ENCODE data around the gene CUL5.

CUL5 gene

DNA sequence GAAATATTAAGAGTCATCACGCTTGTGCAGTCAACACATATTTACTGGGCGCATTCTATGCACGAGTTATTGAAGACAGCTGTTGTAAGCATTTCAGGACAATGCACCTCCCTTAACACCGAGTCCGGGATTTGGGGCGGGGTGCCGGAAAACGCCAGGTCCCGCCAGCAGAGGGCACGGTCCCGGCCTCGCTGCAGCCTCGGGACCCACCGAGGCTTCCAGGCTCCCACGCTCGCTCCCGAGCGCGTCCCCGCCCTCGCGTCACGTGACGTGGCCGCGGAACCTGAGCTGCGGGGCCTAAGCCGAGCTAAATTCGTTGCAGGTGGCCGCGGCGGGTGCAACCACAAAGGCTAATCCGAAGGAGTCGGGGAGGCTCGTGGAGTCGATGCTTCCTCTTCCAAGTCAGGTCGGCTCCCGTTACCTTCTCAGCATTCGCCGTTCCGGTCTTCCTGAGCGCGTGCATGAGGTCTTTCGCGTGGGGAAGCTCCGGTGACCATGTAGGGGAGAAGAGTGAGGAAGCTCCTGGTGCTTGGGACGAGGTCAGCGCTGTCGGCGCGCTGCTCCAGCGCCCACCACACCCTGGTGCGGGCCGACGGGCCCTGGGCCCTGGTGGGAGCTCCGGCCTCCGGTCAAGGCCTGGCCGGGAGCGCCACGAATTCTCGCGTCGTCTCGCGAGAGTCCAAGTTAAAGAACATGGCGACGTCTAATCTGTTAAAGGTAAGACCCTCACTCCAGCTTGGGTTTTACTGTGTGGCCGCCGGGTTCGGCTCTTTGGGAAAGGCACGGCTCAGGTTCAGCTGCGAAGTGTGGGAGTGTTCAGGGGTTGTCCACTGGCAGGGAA is at the start of gene CUL5:
Gene CUL5 (plus strand): TSS at position 243 of the 841 bp plus-strand sequence. CDS start 451 bp downstream, at position 694.
- DNase-seq = peak; percentile 88

DNA sequence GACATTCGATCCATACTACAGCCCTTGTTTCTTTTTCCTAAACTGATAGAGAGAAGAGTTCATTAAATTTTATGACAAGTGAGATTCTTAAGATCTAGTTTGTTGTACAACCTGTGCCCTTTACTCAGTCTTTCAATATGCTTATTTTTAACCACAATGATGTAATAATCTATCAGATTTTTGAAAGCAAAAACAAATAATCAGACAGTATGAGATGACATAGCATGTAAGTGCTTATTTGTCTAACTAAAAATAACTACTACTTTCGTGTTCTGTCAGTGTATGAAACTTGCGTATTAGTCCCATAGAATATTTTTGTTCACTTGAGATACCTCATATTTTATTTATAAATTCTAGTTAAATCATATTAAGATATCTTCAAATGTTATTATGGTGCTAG is 47.2 kb upstream of the CUL5 start:
- no peak for DNase-seq

DNA sequence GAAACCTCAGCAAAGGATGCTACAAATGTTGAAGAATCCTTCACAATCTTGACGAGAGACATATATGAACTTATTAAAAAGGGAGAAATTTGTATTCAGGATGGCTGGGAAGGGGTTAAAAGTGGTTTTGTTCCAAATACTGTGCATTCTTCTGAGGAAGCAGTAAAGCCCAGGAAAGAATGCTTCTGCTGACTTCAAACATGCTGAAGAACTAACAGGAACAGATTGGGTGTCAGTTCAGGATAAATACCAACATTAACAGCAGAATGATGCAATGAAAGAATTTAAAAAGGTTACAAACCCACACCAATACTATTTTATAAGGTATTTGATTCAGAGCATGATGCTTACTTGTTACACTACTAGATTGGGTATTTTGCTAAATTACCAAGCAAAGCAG is 46.5 kb upstream of the CUL5 start:
- DNase-seq = no peak

DNA sequence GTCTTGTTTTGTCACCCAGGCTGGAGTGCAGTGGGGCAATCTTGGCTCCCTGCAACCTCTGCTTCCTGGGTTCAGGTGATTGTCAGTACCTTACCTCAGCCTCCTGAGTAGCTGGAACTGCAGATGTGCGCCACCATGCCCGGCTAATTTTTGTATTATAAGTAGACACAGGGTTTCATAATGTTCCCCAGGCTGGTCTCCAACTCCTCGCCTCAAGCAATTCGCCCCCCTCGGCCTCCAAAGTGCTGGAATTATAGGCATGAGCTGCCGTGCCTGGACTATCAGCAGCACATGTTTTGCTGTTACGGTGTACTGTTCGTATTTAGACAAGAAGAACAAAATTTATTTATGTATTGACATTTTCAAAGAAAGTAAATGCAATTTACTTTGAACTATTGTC is 45.6 kb upstream of the CUL5 start:
- DNase-seq = no peak

DNA sequence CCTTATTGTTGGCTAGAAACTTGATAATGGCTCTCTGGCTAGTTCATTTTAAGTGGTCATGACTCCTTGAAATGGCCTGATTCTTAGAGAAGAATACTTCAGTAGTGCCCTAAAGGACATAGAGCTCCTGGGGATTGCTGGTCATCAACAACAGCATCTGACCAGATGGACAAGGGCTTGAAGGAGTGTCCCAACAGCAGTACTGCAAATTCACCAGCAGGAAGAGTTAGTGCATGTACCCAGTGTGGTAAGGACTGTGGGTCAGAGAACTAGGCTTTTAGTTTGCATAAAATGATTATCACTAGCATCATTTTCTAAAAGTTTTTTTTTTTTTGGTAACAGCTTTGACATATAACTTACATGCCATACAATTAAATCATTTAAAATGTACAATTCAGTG is 39.5 kb upstream of the CUL5 start:
- no peak for DNase-seq

DNA sequence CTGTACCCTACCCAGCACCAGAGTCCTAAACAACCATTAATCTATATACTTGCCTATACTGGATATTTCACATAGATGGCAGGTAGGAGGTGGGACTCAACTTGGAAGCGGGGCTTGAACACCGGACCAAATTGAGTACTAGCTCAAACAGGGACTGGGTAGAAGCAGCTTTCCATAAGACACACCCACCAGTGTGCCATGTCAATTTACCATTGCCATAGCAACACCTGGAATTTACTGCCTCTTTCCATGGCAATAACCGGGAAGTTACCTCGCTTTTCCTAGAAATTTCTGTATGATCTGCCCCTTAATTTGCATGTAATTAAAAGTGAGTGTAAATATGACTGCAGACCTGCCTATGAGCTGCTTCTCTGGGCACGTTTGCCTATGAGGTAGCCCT is 38.6 kb upstream of the CUL5 start:
- DNase-seq = no peak

DNA sequence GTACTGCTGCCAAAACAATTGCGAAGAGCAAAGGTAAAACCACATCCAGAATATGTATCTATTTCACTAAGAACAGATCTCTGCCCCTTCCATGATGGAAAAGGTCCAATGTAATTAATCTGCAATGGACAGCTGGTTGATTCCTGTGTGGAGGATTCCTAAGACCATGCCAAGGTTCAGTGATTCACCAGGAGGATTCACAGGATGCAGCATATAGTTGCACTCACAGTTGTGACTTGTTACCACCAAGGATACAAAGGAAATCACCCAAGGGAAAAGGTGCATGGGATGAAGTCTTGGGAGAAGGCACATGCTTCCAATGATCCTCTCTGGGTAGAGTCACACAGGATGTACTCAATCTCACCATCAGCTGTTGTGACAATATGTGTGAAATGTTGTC is 35.1 kb upstream of the CUL5 start:
- DNase-seq = no peak

DNA sequence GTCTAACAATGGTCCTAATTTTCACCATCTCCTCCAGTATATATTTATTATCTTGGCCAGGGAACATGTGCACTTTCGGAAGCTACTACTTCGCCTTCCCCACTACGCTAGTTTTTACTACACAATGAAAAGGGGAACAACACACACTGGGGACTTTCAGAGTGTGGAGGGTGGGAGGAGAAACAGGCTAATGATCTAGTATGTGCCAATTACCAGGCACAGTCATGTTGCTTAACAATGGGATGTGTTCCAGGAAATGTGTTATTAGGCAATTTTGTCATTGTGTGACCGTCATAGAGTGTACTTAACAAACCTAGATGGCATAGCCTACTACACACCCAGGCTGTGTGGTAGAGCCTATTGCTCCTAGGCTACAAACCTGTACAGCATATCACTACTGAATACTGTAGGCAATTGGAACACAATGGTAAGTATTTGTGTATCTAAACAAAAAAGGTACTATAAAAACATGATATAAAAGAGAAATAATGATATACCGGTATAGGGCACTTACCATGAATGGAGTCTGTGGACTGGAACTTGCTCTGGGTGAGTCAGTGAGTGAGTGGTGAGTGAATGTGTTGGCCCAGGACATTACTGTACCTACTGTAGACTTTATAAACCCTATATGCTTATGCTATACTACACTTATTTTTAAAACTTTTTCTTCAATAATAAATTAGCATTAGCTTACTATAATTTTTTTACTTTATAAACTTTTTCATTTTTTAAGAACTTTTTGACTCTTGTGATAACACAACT is 20.1 kb upstream of the CUL5 start:
- no peak for DNase-seq

DNA sequence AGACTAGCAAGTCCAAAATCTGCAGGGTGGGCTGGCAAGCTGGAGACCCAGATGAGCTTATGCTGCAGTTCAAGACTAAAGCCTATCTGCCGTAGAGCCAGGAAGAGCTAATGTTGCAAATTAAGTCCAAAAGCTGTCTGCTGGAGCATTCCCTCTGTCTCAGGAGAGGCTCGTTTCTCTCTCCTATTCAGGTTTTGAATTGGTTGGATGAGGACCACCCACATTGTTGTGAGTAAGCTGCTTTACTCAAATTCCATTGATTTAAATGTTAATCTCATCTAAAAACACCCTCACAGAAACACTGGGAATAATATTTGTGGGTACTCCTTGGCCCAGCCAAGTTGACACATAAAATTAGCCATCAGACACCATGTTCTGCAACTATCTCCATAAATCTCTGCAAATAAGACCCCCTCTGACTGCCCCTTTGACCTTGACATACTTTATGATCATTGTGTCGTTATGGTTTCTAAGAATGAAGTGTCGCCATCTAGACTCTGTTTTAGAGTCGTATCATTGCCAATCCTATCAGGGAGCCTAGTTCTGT is 16.8 kb upstream of the CUL5 start:
- no peak for DNase-seq

DNA sequence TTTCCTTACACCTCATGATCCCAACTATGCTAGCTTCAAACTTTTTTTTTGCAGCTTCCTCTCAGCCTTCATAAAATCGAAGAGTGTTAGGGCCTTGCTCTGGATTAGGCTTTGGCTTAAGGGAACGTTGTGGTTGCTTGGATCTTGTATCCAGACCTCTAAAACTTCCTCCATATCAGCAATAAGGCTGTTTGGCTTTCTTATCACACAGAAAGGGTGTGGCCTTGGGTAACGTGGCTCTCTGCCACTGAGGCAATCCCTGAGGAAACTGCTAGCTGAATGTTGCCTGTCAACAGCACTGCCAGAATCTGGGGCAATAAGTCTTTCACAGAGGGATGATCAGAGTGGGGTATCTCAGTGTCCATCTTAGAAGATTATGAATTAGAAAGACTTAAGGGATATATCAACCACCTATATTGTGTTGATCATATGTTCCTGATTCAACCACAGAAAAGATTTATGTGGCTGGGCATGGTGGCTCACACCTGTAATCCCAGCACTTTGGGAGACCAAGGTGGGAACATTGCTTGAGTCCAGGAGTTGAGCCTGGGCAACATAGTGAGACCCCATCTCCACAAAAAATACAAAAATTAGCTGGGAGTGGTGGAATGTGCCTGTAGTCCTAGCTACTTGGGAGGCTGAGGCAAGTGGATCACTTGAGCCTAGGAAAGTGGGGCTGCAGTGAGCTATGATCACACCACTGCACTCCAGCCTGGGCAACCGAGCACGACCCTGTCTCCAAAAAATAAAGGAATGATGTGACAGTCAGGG is 12.5 kb upstream of the CUL5 start:
- DNase-seq = no peak

DNA sequence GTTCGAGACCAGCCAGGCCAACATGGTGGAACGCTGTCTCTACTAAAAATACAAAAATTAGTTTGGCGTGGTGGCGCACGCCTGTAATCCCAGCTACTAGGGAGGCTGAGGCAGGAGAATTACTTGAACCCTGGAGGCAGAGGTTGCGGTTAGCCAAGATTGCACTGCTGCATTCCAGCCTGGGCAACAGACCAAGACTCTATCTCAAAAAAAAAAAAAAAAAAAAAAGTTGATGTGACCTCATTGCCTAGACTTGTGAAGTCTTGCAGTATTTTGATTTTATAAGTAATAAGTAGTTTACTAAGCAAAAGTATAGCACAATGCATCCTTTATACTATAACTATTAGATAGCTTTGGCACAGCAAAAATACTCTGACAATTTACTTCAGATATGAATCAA is 9.9 kb upstream of the CUL5 start:
- DNase-seq = no peak

DNA sequence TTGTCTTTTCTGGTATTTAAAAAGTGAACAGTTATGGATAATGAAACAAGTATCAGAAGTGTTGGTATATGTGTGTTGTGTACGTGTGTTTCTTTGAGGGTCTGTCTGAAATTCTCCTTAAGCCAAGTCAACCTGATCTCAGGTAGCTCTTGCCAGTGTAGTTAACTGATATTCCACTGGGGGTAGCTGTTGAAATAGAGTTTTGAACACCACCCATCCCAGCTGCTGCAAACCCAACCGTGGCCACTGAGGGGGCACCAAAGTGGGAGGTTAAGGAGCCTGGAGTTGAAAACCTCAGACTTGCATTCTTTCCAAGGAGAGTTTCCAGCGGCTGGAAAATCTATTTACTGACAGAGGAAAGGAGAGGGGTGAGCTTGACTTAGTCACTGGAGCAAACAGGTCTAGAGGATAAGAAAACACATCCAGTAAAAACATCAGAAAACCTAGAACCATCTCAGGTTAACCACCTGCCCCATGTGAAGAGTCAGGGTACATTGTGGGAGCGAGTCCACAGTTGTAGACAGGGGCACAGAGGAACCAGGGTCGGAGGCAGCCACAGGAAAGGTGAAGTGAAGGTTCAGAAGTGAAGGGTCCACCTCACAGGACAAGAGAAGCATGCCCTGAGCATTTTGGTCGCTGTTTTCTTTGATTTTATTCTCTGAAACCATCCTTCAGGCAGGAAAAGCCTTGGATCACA is 8.8 kb upstream of the CUL5 start:
- peak; percentile 14 for DNase-seq

DNA sequence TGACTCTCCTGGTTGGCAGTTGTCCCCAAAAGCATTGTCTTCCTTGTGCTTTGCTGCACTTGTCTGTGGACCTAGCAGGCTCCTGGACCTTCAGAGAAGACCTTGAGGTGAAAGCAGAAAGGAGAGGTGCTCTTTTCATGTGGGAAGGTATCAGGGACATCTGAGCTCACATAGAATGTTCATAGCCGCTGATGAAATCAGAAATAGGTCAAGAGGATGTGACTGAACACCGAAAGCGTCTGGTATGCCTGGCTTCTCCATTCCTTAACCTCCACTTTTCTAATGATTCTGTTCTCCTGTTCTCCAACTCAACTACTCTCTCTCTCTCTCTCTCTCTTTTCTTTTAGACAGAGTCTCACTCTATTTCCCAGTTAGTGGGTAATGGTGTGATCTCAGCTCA is 6.2 kb upstream of the CUL5 start:
- DNase-seq = no peak

DNA sequence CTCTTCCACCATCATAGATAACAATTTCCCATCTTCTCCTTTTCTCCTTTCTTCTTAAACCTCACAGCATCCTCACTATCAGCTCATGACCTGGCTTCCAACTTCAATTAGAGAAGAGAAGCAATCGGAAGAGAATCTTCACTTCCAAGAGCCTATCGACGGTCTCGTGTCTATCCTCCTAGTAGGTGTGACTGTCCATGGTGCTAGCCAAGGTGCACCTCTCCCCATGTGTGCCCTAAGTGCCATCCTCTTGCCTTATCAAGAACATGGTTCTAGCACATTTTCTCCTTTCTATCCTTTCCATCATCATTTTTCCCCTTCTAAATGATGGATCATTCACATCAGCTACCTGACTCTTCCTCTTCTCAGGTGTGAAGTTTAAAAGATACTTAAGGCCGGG is 5.1 kb upstream of the CUL5 start:
- DNase-seq = no peak

DNA sequence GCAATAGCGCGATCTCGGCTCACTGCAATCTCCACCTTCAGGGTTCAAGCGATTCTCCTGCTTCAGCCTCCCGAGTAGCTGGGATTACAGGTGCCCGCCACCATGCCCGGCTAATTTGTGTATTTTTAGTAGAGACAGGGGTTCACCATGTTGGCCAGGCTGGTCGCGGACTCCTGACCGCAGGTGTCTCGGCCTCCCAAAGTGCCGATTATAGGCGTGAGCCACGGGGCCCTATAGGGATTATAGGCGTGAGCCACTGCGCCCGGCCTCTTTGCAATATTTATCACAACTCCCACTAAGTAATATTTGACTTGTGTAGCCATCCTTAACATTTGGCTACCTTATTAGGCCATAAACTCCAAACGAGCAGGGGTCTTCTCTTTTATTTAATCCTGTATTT is 879 bp upstream of the CUL5 start:
- no peak for DNase-seq

DNA sequence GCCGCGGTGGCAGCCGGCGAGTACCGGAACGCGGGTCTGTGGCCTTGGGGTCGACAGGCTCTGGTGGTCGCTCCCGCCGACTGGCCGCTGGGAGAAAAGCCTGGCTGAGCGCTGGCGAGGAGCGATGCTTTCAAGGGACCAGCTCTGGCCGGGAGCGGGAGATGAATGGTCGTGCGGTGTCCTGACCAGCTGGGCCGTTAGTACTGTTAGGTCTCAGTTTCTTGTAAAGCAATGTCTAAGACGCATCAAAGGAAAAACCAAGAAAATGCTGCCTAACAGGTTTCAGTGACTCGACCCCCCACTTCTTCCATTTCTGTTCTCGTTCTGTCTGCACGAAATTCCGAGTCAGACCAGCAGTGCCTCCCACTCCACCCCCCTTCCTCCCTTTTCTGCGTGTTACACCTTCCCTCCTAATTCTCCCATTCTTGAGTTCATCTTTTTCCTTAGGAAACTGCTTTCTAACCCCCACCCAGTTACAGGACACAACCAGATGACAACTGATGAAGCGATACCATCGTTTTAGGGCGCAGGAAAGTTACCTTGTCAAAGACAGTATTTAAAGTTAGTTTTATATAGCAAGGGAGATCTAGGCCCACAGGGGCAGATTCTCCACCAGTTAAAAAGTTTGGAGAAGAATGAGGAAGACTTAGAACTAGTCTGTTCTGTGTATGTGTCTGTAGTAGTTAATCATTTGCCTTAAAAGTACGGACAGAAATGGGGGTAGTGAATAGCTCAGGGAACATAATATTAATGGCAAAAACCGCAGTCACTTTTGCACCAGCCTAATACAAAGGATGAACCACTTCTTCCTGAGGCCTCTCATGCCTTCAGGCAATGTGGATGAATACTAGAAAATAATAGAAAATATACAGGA is 1.0 kb downstream of the CUL5 start:
- DNase-seq = no peak

DNA sequence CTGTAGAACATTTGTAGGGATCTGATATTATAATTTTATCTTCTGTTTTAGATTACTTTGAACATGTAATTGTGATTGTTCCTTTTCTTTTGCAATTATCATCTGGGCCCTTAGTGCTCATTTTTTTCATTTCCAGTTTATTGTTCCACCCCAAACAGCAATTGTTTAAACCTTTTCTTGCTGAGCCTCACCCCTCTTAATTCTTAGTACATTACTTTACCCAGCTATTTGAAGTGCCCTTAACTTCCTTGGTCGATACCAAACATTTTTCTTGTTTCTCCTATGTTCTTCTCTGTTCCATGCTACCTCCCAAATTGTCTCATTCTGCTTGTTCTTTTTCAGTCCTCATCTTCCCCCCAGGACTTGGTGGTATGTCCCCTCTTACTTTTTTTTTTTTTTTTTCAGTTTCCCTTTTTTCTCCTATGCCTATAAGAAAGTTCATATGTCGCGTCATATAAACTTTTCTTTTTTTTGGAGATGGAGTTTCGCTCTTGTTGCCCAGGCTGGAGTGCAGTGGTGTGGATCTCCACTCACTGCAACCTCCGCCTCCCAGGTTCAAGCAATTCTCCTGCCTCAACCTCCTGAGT is 3.5 kb downstream of the CUL5 start:
- DNase-seq = no peak

DNA sequence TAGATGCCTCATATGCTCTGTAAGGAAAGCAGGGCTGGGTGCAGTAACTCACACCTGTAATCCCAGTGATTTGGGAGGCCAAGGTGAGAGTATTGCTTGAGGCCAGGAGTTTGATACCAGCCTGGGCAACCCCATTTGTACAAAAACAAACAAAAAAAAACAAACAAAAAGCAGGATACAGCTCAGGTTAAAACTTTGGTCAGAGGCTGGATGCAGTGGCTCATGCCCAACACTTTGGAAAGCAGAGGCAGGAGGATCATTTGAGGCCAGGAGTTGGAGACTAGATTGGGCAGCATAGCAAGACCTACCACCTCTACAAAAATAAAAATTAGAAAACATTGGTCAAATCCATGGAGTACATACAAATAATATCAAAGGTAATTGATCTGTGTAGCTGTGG is 7.9 kb downstream of the CUL5 start:
- DNase-seq = no peak

DNA sequence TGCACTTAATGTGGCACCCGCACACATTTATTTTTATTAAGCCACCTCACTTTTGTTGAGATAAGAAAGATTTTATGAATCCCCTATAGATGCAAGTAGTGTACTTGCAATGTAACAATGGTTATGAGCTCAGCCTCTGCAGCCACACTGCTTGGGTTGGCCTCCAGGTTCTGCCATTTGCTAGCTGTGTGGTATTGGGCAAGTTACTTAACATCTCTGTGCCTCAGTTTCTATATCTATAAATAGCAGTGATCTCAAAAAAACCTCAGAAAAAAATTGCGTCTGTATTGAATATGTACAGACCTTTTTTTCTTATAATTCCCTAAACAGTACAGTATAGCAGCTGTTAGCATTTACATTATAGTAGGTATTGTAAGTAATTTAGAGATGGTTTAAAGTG is 10.0 kb downstream of the CUL5 start:
- no peak for DNase-seq

DNA sequence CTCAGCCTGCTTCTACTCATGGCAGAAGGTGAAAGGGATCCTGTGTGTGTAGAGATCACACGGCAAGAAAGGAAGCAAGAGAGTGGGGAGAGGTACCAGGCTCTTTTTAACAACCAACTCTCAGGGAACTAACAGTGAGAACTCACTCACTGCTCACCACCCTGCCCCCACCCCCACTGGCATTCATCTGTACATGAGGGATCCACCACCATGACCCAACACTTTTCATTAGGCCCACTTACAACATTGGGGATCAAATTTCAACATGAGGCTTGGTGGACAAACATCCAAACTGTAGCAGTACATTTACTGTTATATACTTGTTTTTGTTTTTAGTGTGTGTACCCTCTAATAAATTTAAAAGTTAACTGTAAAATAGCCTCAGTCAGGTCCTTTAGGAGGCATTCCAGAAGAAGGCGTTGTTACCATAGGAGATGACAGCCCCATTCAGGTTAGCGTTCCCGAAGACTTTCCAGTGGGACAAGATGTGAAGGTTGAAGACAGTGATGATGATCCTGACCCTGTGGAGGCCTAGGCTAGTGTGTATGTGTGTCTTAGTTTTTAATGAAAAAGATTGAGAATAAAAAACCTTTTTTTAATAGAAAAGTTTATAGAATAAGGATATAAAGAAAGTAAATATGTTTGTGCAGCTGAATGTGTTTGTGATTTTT is 11.3 kb downstream of the CUL5 start:
- no peak for DNase-seq
